Natural killer cell (primary cell): ENCODE data around the gene HDAC4. TPM values are rescaled to one million over a fixed set of nuclear protein-coding genes. Genes with fewer than 3 reads are reported as not detected.

Experiments used
- ATAC-seq, 3 donors: fragments of 150-1000 bp in 2 of 3; fragments of 200-7000 bp in 1 of 3; cut with Tn5 transposase; 1 replicate in 1 of 3; 2 replicates in 2 of 3; pipeline ENCODE4 v1.10.0; 2021; ENCODE audit warnings: mild to moderate bottlenecking in 2 of 3, moderate library complexity in 2 of 3
- DNase-seq, 2 donors: peaks; one replicate each; pipeline versions ENCODE4 v3.0.0 to v3.0.0-alpha.2; 2013 to 2021; ENCODE audit warnings: mixed read lengths in 1 of 2
- H3K27ac ChIP-seq: one replicate; pipeline ENCODE4 v1.5.1; 2013; ENCODE audit warnings: mild to moderate bottlenecking, low read length
- H3K27me3 ChIP-seq: one replicate; pipeline ENCODE4 v1.6.1; 2013; ENCODE audit warnings: low read length; ENCODE audit not compliant: control insufficient read depth, insufficient read depth
- H3K36me3 ChIP-seq: one replicate; pipeline ENCODE4 v1.6.1; 2013; ENCODE audit warnings: low read length; ENCODE audit not compliant: control insufficient read depth, insufficient read depth
- H3K4me1 ChIP-seq: one replicate; pipeline ENCODE4 v1.6.1; 2013; ENCODE audit warnings: low read length; ENCODE audit not compliant: control insufficient read depth, insufficient read depth
- H3K4me3 ChIP-seq: one replicate; pipeline ENCODE4 v1.5.1; 2013; ENCODE audit warnings: low read length
- H3K9me3 ChIP-seq: one replicate; pipeline ENCODE4 v1.6.1; 2013; ENCODE audit warnings: low read length; ENCODE audit not compliant: control insufficient read depth, insufficient read depth
- H3K27ac Mint-ChIP-seq, 2 donors: one replicate each; pipeline ENCODE4 v1.8.0; 2022; ENCODE audit warnings: mild to moderate bottlenecking in 2 of 2, mixed read lengths in 2 of 2, moderate library complexity in 1 of 2
- H3K27me3 Mint-ChIP-seq, 2 donors: one replicate each; pipeline ENCODE4 v1.8.0; 2022; ENCODE audit warnings: low read depth in 2 of 2, mixed read lengths in 2 of 2
- H3K36me3 Mint-ChIP-seq: one replicate; pipeline ENCODE4 v1.8.0; 2022; ENCODE audit warnings: mixed read lengths
- H3K4me1 Mint-ChIP-seq, 2 donors: one replicate each; pipeline ENCODE4 v1.8.0; 2022; ENCODE audit warnings: mixed read lengths in 2 of 2
- H3K4me3 Mint-ChIP-seq: one replicate; pipeline ENCODE4 v1.8.0; 2022; ENCODE audit warnings: mild to moderate bottlenecking, moderate library complexity, mixed read lengths
- H3K9me3 Mint-ChIP-seq, 2 donors: one replicate each; pipeline ENCODE4 v1.8.0; 2022; ENCODE audit warnings: mixed read lengths in 2 of 2
- WGBS: methylation state at CpG from one replicate; pipeline ENCODE4 v1.1.7; 2013; ENCODE audit warnings: missing lambda C conversion rate; ENCODE audit not compliant: insufficient coverage; 5-methylcytosine and 5-hydroxymethylcytosine counted together
- intact Hi-C: fragments of 100-400 bp; cut with micrococcal nuclease; formaldehyde crosslinking; loops from one replicate; pipeline ENCODE4 v1.14.2; 2022
- total RNA-seq, 4 donors: library from RNA; stranded (reverse); fragments of 120-200 nt in 1 of 4; gene quantifications; one replicate each; pipeline versions ENCODE4 v1.2.3 to v1.2.4, GENCODE V29; 2013 to 2022
- TF ChIP-seq, protein P1 (sequence below): fragments of 200-600 bp; IDR thresholded peaks from one replicate; pipeline ENCODE4 v1.8.0; 2022; ENCODE audit warnings: antibody characterized with exemption

Gene HDAC4
- total RNA-seq, 3 donors from 2014 or later (not counting 1 experiment from before 2014, with no cell fraction given), result 74.9 to 105 (median 100) TPM

DNA sequence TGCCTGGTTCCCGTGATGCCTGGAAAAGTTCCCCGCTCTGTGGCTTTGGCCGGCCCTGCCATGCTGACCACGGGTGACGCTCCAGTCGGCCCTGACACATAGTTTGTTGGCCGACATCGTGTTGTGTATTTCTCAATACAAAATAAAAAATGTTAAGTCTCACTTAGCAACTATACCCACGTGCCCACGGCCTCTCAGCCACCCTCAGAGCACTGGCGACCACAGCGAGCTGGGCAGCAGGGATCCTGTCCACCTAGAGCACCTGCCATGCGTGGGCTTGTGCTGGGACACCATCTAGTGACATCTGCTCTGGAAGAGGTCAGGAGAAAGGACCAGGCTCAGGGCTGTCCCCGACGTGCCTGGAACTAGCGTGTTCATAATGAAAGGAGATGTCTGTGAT lies 261.7 kb downstream of the HDAC4 start:
- Mint-ChIP-seq H3K4me3 (peak overlapping the region; percentile 49), H3K4me1 (peaks cover 35 to 49% of the 10 kb centered on the region in 2 donors), H3K9me3 (no peaks in the 10 kb centered on the region), H3K27me3 (peaks cover 0 to 18% of the 10 kb centered on the region in 2 donors), H3K36me3 (peaks cover 9% of the 10 kb centered on the region), H3K27ac (peak overlapping the region in 1 of 2 donors; percentile 38)
- Histone ChIP-seq H3K4me1 (peaks cover 24% of the 10 kb centered on the region), H3K27ac (no peak overlapping the region), H3K9me3 (no peaks in the 10 kb centered on the region), H3K27me3 (no peaks in the 10 kb centered on the region), H3K36me3 (peaks cover 53% of the 10 kb centered on the region), H3K4me3 (no peak overlapping the region)
- no peak for ATAC-seq
- intact Hi-C loops, result loop anchor here (5.0 kb wide), 1 partner anchor 223 kb away; no protein-coding TSS in a partner anchor
- TF ChIP-seq, protein P1, sequence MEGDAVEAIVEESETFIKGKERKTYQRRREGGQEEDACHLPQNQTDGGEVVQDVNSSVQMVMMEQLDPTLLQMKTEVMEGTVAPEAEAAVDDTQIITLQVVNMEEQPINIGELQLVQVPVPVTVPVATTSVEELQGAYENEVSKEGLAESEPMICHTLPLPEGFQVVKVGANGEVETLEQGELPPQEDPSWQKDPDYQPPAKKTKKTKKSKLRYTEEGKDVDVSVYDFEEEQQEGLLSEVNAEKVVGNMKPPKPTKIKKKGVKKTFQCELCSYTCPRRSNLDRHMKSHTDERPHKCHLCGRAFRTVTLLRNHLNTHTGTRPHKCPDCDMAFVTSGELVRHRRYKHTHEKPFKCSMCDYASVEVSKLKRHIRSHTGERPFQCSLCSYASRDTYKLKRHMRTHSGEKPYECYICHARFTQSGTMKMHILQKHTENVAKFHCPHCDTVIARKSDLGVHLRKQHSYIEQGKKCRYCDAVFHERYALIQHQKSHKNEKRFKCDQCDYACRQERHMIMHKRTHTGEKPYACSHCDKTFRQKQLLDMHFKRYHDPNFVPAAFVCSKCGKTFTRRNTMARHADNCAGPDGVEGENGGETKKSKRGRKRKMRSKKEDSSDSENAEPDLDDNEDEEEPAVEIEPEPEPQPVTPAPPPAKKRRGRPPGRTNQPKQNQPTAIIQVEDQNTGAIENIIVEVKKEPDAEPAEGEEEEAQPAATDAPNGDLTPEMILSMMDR, result no peak
- no peak for DNase-seq
- WGBS, result 95% methylated on average over 16 of the region's 16 CpGs

DNA sequence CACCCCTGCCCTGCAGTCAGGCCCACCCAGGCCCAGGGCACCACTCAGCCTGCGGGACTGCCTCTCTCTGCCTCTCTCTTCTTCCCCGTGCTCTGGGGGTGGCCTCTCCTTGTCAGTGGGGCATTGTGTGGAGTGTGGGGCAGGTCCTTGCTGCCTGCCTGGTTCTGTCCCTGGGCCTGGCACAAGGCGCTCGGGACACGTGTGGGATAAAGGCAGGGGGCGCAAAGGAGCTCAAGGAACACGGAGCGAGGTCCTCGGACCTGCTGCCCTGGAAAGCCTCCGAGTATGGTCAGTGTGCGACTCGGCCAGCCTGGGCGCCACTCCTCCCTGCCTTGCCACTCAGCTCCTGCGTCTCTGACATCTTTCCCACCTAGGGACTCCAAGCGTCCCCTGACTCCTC lies 262.2 kb downstream of the HDAC4 start:
- H3K4me3 ChIP-seq, result no peak overlapping the region
- H3K27me3 ChIP-seq, result no peaks in the 10 kb centered on the region
- peaks cover 12% of the 10 kb centered on the region for H3K36me3 Mint-ChIP-seq
- H3K9me3 ChIP-seq, result no peaks in the 10 kb centered on the region
- intact Hi-C loops, result loop anchor here (5.0 kb wide), 1 partner anchor 224 kb away; no protein-coding TSS in a partner anchor
- TF ChIP-seq, protein P1, result no peak
- H3K9me3 Mint-ChIP-seq, result no peaks in the 10 kb centered on the region
- H3K4me1 ChIP-seq, result peaks cover 24% of the 10 kb centered on the region
- DNase-seq, result no peak
- H3K27ac Mint-ChIP-seq, result peak overlapping the region in 1 of 2 donors; percentile 38
- H3K27me3 Mint-ChIP-seq, result peaks cover 0 to 18% of the 10 kb centered on the region in 2 donors
- H3K27ac ChIP-seq, result no peak overlapping the region
- 97% methylated on average over 14 of the region's 15 CpGs for WGBS
- H3K4me3 Mint-ChIP-seq, result peak overlapping the region; percentile 49
- H3K36me3 ChIP-seq, result peaks cover 53% of the 10 kb centered on the region
- H3K4me1 Mint-ChIP-seq, result peaks cover 35 to 49% of the 10 kb centered on the region in 2 donors
- ATAC-seq, result no peak

DNA sequence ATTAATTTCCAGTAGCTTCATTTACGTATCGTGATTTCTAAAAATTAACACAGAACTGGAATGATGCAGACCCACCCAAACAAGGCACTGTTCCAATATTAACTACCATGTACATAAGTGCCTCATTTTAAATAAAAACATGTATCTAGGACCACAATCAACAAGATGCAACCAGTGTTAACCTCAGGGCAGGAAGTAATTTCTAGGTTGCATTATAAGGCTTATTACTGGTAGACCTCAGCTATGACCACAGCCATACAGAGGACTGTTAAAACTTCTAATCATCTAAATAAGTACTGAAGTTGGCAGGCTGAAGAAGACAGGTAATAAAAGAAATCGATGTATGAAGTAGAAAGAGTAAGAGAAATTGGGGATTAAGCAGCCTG lies 262.9 kb downstream of the HDAC4 start:
- 58% methylated on average over 3 of the region's 3 CpGs for WGBS
- DNase-seq (peak in 1 of 2 donors; percentile 45), ATAC-seq (peak; percentile 72 to 79 (median 76))
- Mint-ChIP-seq H3K36me3 (peaks cover 20% of the 10 kb centered on the region), H3K27ac (peak overlapping the region; percentile 73 to 83), H3K4me1 (peaks cover 35 to 49% of the 10 kb centered on the region in 2 donors), H3K27me3 (peaks cover 0 to 18% of the 10 kb centered on the region in 2 donors), H3K9me3 (no peaks in the 10 kb centered on the region), H3K4me3 (peak overlapping the region; percentile 67)
- Histone ChIP-seq H3K9me3 (no peaks in the 10 kb centered on the region), H3K27ac (peak overlapping the region; percentile 16), H3K4me3 (no peak overlapping the region), H3K36me3 (peaks cover 52% of the 10 kb centered on the region), H3K4me1 (peaks cover 24% of the 10 kb centered on the region), H3K27me3 (no peaks in the 10 kb centered on the region)
- TF ChIP-seq, protein P1, result no peak
- intact Hi-C loops, result loop anchor here (1.0 to 5.0 kb wide), 2 partner anchors 40 to 224 kb away; no protein-coding TSS in a partner anchor
